ENCODE data around the gene ASPRV1. TPM values are rescaled to one million over a fixed set of nuclear protein-coding genes. Genes with fewer than 3 reads are reported as not detected.
"Not testable (repeated sequence)": the region's sequence is repeated elsewhere in the genome, so short reads cannot be mapped to it uniquely, and the experiment has no call there.

The ASPRV1 gene
- total and polyA plus RNA-seq, 2 donors from 2014 or later = 1.6 to 2.1 TPM

GRCh38 chr2:69952336-69953115 lies 8.9 kb downstream of the ASPRV1 start:
- H3K9me3 ChIP-seq (ENCODE audit: control insufficient read depth in 2 of 3, insufficient read depth in 1 of 3, low read length in 3 of 3) = no peaks in the 10 kb centered on the region
- H3K9ac ChIP-seq (ENCODE audit: low read length in 3 of 3) = no peak overlapping the region
- intact Hi-C loops (cut with DNase I) = no loop called here

GRCh38 chr2:69950671-69951070 lies 10.8 kb downstream of the ASPRV1 start:
- H3K27ac ChIP-seq (ENCODE audit: low read depth in 2 of 2, low read length in 2 of 2); FAIRE-seq; intact Hi-C loops (cut with DNase I): not testable (repeated sequence)

More at GRCh38 chr2:69952336-69953115, 8.9 kb downstream of the ASPRV1 start:
- no peaks in the 10 kb centered on the region for H3K4me1 ChIP-seq (ENCODE audit: control insufficient read depth in 2 of 3, insufficient read depth in 2 of 3, low read depth in 1 of 3, low read length in 3 of 3)
- FAIRE-seq = no peak
- DNase-seq = no peak
- no peak for TF ChIP-seq CTCF (IDR thresholded peaks at IDR 0.05; ENCODE audit: borderline replicate concordance, extremely low read depth, insufficient read depth)
- no peak overlapping the region for H3K27ac ChIP-seq (ENCODE audit: low read depth in 2 of 2, low read length in 2 of 2)
- no peaks in the 10 kb centered on the region for H3K36me3 ChIP-seq (ENCODE audit: control insufficient read depth in 2 of 3, insufficient read depth in 3 of 3, low read length in 3 of 3)
- H3K4me3 ChIP-seq (ENCODE audit: low read length in 3 of 3) = no peak overlapping the region
- H3K27me3 ChIP-seq (ENCODE audit: control insufficient read depth, insufficient read depth, low read length) = no peaks in the 10 kb centered on the region

GRCh38 chr2:69950241-69950640 lies 11.2 kb downstream of the ASPRV1 start:
- Histone ChIP-seq H3K9me3 (ENCODE audit: control insufficient read depth in 2 of 3, insufficient read depth in 1 of 3, low read length in 3 of 3) (no peaks in the 10 kb centered on the region), H3K36me3 (ENCODE audit: control insufficient read depth in 2 of 3, insufficient read depth in 3 of 3, low read length in 3 of 3) (no peaks in the 10 kb centered on the region), H3K4me1 (ENCODE audit: control insufficient read depth in 2 of 3, insufficient read depth in 2 of 3, low read depth in 1 of 3, low read length in 3 of 3) (no peaks in the 10 kb centered on the region), H3K9ac (ENCODE audit: low read length in 3 of 3) (no peak overlapping the region), H3K4me3 (ENCODE audit: low read length in 3 of 3) (no peak overlapping the region), H3K27me3 (ENCODE audit: control insufficient read depth, insufficient read depth, low read length) (no peaks in the 10 kb centered on the region), H3K27ac (ENCODE audit: low read depth in 2 of 2, low read length in 2 of 2) (no peak overlapping the region)
- no peak for DNase-seq
- intact Hi-C loops (cut with DNase I) = no loop called here
- no peak for TF ChIP-seq CTCF (IDR thresholded peaks at IDR 0.05; ENCODE audit: borderline replicate concordance, extremely low read depth, insufficient read depth)
- no peak for FAIRE-seq

More at GRCh38 chr2:69950671-69951070, 10.8 kb downstream of the ASPRV1 start:
- H3K4me3 ChIP-seq (ENCODE audit: low read length in 3 of 3); H3K9ac ChIP-seq (ENCODE audit: low read length in 3 of 3); H3K9me3 ChIP-seq (ENCODE audit: control insufficient read depth in 2 of 3, insufficient read depth in 1 of 3, low read length in 3 of 3); H3K4me1 ChIP-seq (ENCODE audit: control insufficient read depth in 2 of 3, insufficient read depth in 2 of 3, low read depth in 1 of 3, low read length in 3 of 3); H3K36me3 ChIP-seq (ENCODE audit: control insufficient read depth in 2 of 3, insufficient read depth in 3 of 3, low read length in 3 of 3); H3K27me3 ChIP-seq (ENCODE audit: control insufficient read depth, insufficient read depth, low read length); DNase-seq: not testable (repeated sequence)

GRCh38 chr2:69948963-69949645 lies 12.3 kb downstream of the ASPRV1 start:
- Histone ChIP-seq H3K4me3 (ENCODE audit: low read length in 3 of 3) (no peak overlapping the region), H3K27me3 (ENCODE audit: control insufficient read depth, insufficient read depth, low read length) (no peaks in the 10 kb centered on the region), H3K4me1 (ENCODE audit: control insufficient read depth in 2 of 3, insufficient read depth in 2 of 3, low read depth in 1 of 3, low read length in 3 of 3) (no peaks in the 10 kb centered on the region), H3K27ac (ENCODE audit: low read depth in 2 of 2, low read length in 2 of 2) (no peak overlapping the region), H3K36me3 (ENCODE audit: control insufficient read depth in 2 of 3, insufficient read depth in 3 of 3, low read length in 3 of 3) (no peaks in the 10 kb centered on the region), H3K9me3 (ENCODE audit: control insufficient read depth in 2 of 3, insufficient read depth in 1 of 3, low read length in 3 of 3) (no peaks in the 10 kb centered on the region), H3K9ac (ENCODE audit: low read length in 3 of 3) (no peak overlapping the region)
- FAIRE-seq (no peak), DNase-seq (peak in 1 of 5 donors; percentile 28)
- no peak for TF ChIP-seq CTCF (IDR thresholded peaks at IDR 0.05; ENCODE audit: borderline replicate concordance, extremely low read depth, insufficient read depth)
- intact Hi-C loops (cut with DNase I) = no loop called here
